Spleen (tissue), 11 donors: ENCODE measurements around the gene PTPRU. TPM values are rescaled to one million over a fixed set of nuclear protein-coding genes. Genes with fewer than 3 reads are reported as not detected.
A peak's percentile ranks its signal among the peaks of the same experiment; 100 is the strongest.

Source experiments
- DNase-seq: peaks from one replicate; pipeline ENCODE4 v3.0.0-alpha.2; 2020
- H3K27ac ChIP-seq, 8 donors: fragments of 200-600 bp; sonication (generic) in 7 of 8; 1 replicate in 4 of 8; 2 replicates in 4 of 8; pipeline versions ENCODE4 v1.5.0 to v1.8.0; 2016 to 2021; ENCODE audit warnings: inconsistent platforms in 4 of 8, mild to moderate bottlenecking in 4 of 8, moderate library complexity in 1 of 8
- H3K27me3 ChIP-seq, 7 donors: fragments of 200-600 bp; sonication (generic) in 6 of 7; replicated peaks in 1 of 7; 1 replicate in 4 of 7; 2 replicates in 3 of 7; pipeline versions ENCODE4 v1.5.0 to v1.8.0; 2016 to 2021; ENCODE audit warnings: inconsistent platforms in 3 of 7, mild to moderate bottlenecking in 1 of 7
- H3K36me3 ChIP-seq, 6 donors: fragments of 200-600 bp; sonication (generic) in 5 of 6; 1 replicate in 4 of 6; 2 replicates in 2 of 6; pipeline versions ENCODE4 v1.5.0 to v1.8.0; 2016 to 2021; ENCODE audit warnings: inconsistent platforms in 2 of 6
- H3K4me1 ChIP-seq, 6 donors: fragments of 200-600 bp; sonication (generic) in 5 of 6; 1 replicate in 3 of 6; 2 replicates in 3 of 6; pipeline versions ENCODE4 v1.5.0 to v1.8.0; 2016 to 2021; ENCODE audit warnings: inconsistent platforms in 3 of 6
- H3K4me3 ChIP-seq, 8 donors: fragments of 200-600 bp; sonication (generic) in 7 of 8; 1 replicate in 4 of 8; 2 replicates in 4 of 8; pipeline versions ENCODE4 v1.5.0 to v1.8.0; 2016 to 2021; ENCODE audit warnings: inconsistent platforms in 4 of 8, mild to moderate bottlenecking in 4 of 8, moderate library complexity in 2 of 8
- H3K9me3 ChIP-seq, 8 donors: fragments of 200-600 bp; sonication (generic) in 7 of 8; 1 replicate in 4 of 8; 2 replicates in 4 of 8; pipeline versions ENCODE4 v1.5.0 to v1.8.0; 2016 to 2021; ENCODE audit warnings: inconsistent platforms in 4 of 8
- POLR2A ChIP-seq, 3 donors: fragments of 450-650 bp; IDR thresholded peaks; one replicate each; pipeline ENCODE4 v1.5.1; 2017; ENCODE audit warnings: antibody characterized with exemption in 3 of 3, mild to moderate bottlenecking in 1 of 3
- POLR2AphosphoS5 ChIP-seq, 3 donors: sonication (generic); formaldehyde crosslinking; IDR thresholded peaks; one replicate each; pipeline ENCODE4 v1.5.1; 2017; ENCODE audit warnings: antibody characterized with exemption in 3 of 3
- WGBS, 5 donors: extraction: QIAGEN DNeasy Blood & Tissue Kit in 3 of 5; methylation state at CpG; one replicate each; pipeline versions ENCODE4 v1.1.5 to v1.1.7; 2013 to 2018; 5-methylcytosine and 5-hydroxymethylcytosine counted together
- intact Hi-C: fragments of 100-400 bp; cut with DNase I; formaldehyde crosslinking; loops from one replicate; pipeline ENCODE4 v1.15.0; 2023; ENCODE audit warnings: low total_unique reads
- polyA plus RNA-seq, 3 donors: library from polyadenylated mRNA; stranded (reverse); fragments of 200-250 nt; gene quantifications; one replicate each; pipeline ENCODE4 v1.2.1, GENCODE V29; 2013
- total RNA-seq, 7 donors: library from RNA; depleted of rRNA in 3 of 7; stranded (reverse); fragments of >200 nt in 3 of 7; fragmentation: NEBNext Ultra II Directional in 4 of 7; extraction: Animal tissue kit (Norgen Biotek cat#: 25700) in 4 of 7; gene quantifications; one replicate each; pipeline versions ENCODE4 v1.1.0 to v1.2.1, GENCODE V29; 2016 to 2021
- TF ChIP-seq, protein P1 (sequence below), 11 experiments: fragments of 200-600 bp in 7 of 11; fragments of 450-650 bp in 4 of 11; sonication (generic) in 4 of 11; IDR thresholded peaks in 8 of 11; conservative IDR thresholded peaks in 3 of 11; 1 replicate in 7 of 11; 2 replicates in 4 of 11; pipeline versions ENCODE4 v1.4.0 to v1.8.0; 2016 to 2021; ENCODE audit warnings: antibody characterized with exemption in 11 of 11, inconsistent platforms in 4 of 11, mild to moderate bottlenecking in 1 of 11
- donor health status: healthy with polysubstance abuse.
- donor health status: DM: no; HTN: no; CAD: no; lungs with moderate emphysema.
- donor health status: DM: no; HTN: no; CAD: no.
- donor health status: Bipolar disorder and iron deficiency.
- donor health status: healthy.
- donor health status: DM: no; HTN: no; CAD: no.
- donor health status: DM: yes; HTN: yes; CAD: no.

The PTPRU gene
- total and polyA plus RNA-seq, 10 donors = 1.00 to 10.8 (median 5.2) TPM

DNA sequence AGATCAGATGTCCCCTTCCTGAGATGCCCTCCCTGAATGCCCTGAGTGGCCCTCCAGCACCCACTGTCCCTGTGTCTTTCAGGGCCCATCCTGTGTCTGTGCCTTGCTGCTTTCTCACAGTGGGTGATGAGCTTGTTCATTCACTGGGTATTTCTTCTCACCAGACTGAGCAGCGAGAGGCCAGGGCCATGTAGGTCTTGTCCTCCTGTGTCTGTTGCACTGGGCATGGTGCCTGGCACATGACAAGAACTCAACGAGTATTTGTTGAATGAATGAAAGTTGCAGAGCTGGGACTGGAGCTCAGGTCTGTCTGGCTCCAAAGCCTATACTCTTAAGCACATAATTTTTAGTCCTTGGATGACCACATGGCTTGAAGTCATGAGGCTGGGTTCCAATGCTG is 93.8 kb downstream of the PTPRU start:
- Histone ChIP-seq H3K27me3 (peaks cover 0 to 15% (median 0%) of the 10 kb centered on the region in 7 donors), H3K4me1 (no peaks in the 10 kb centered on the region), H3K4me3 (no peak overlapping the region), H3K27ac (no peak overlapping the region), H3K36me3 (no peaks in the 10 kb centered on the region), H3K9me3 (no peaks in the 10 kb centered on the region)
- peak; percentile 27 for DNase-seq
- TF ChIP-seq, protein P1, sequence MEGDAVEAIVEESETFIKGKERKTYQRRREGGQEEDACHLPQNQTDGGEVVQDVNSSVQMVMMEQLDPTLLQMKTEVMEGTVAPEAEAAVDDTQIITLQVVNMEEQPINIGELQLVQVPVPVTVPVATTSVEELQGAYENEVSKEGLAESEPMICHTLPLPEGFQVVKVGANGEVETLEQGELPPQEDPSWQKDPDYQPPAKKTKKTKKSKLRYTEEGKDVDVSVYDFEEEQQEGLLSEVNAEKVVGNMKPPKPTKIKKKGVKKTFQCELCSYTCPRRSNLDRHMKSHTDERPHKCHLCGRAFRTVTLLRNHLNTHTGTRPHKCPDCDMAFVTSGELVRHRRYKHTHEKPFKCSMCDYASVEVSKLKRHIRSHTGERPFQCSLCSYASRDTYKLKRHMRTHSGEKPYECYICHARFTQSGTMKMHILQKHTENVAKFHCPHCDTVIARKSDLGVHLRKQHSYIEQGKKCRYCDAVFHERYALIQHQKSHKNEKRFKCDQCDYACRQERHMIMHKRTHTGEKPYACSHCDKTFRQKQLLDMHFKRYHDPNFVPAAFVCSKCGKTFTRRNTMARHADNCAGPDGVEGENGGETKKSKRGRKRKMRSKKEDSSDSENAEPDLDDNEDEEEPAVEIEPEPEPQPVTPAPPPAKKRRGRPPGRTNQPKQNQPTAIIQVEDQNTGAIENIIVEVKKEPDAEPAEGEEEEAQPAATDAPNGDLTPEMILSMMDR (IDR thresholded peaks at IDR 0.05 in 8 of 11, conservative IDR thresholded peaks at IDR 0.05 in 3 of 11) = no peak
- TF ChIP-seq POLR2A (IDR thresholded peaks at IDR 0.05) = no peak
- no peak for TF ChIP-seq POLR2AphosphoS5 (IDR thresholded peaks at IDR 0.05)
- WGBS, 5 donors = 64 to 84% (median 81%) methylated on average over 1 to 2 of the region's 2 CpGs
- intact Hi-C loops = no loop called here

DNA sequence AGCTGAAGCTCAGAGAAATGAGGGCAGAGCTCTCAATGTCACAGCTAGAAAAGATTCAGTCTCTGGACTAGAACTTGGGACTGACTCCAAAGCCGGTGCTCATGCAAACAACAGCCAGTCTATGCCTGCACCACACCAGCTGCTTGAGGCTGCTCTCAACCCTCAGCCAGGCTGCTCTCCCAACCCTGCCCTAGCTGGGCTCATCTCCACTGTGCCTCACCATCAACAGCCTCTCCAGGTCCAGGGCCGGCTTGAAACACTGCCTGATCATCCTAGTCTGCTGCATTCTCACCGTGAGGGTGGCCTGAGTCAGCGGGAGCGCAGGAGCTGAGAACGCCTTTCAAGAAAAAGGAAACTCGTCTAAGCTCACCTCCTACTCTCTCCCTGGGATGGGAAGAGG is 94.5 kb downstream of the PTPRU start:
- WGBS, 5 donors = 75 to 86% (median 77%) methylated on average over 7 of the region's 7 CpGs
- intact Hi-C loops = no loop called here
- H3K4me3 ChIP-seq = no peak overlapping the region
- H3K27me3 ChIP-seq = peaks cover 0 to 22% (median 0%) of the 10 kb centered on the region in 7 donors
- TF ChIP-seq POLR2A (IDR thresholded peaks at IDR 0.05) = no peak
- TF ChIP-seq POLR2AphosphoS5 (IDR thresholded peaks at IDR 0.05) = no peak
- peak; percentile 28 for DNase-seq
- no peaks in the 10 kb centered on the region for H3K4me1 ChIP-seq
- H3K36me3 ChIP-seq = no peaks in the 10 kb centered on the region
- H3K9me3 ChIP-seq = no peaks in the 10 kb centered on the region
- H3K27ac ChIP-seq = no peak overlapping the region

DNA sequence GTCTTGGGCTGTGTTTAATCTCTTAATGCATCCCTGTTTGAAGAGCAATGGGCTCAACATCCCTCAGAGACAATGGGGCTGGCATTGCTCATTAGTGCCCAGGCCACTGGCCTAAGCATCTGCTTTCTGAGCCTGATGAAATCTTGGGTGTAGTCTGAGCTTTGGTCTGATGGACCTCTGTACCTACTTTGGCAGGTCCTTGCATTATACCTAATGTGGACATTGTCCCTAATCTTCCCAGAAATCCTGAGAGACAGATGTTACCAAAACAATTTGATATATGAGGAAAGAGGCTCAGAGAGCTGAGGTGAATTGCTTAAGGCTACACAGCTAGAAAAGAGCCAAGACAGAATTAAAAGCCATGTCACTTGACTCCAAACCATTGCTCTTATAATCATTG is 95.0 kb downstream of the PTPRU start:
- H3K27ac ChIP-seq = no peak overlapping the region
- no peak overlapping the region for H3K4me3 ChIP-seq
- intact Hi-C loops = no loop called here
- no peaks in the 10 kb centered on the region for H3K4me1 ChIP-seq
- H3K36me3 ChIP-seq = no peaks in the 10 kb centered on the region
- H3K9me3 ChIP-seq = no peaks in the 10 kb centered on the region
- TF ChIP-seq POLR2A (IDR thresholded peaks at IDR 0.05) = no peak
- peaks cover 0 to 23% (median 0%) of the 10 kb centered on the region in 7 donors for H3K27me3 ChIP-seq
- DNase-seq = no peak

DNA sequence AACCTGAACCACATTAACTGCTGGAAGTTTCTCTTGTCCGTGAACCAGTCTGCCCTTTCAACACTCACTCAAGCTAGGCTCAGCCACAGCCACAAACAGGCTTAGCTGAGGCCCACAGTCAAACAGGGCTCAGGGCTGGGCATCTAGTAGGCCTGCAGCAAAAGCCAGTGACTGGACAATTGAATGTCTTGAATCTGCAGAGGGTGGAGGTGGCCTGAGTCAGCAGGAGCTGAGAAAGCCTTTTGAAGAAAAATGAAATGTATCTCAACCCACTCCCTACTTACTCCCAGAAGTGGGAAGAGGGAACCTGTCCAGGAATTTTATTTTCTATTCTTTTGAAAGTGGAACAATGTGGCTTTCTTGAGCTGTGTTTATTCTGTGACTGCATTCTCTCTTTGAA is 95.4 kb downstream of the PTPRU start:
- H3K9me3 ChIP-seq = no peaks in the 10 kb centered on the region
- peak; percentile 14 for DNase-seq

DNA sequence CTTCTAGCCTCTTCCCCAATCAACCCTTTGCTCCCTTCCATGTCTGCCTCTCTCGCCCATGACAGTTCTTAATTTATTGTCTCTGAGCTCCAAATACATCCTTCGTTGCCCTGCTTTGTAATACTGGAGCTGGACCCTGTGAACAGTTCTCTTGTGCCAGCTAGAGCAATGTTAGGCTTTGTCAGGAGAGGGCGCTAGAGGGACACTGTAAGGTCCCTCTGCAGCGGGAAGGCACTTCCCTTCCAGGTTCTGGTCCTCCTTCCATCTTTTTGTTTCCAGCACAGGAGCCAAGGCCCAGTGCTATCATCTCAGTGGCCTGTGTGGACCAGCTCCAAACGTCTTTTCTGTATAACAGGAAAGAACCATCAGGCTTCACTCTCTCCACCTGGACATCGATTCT is 95.9 kb downstream of the PTPRU start:
- peaks cover 0 to 31% (median 0%) of the 10 kb centered on the region in 7 donors for H3K27me3 ChIP-seq
- H3K36me3 ChIP-seq = no peaks in the 10 kb centered on the region
- TF ChIP-seq, protein P1 (IDR thresholded peaks at IDR 0.05 in 8 of 11, conservative IDR thresholded peaks at IDR 0.05 in 3 of 11) = peak in 3 of 11 experiments; percentile 12 to 24 (median 20)
- no peak for TF ChIP-seq POLR2A (IDR thresholded peaks at IDR 0.05)
- no peak for TF ChIP-seq POLR2AphosphoS5 (IDR thresholded peaks at IDR 0.05)
- H3K4me1 ChIP-seq = no peaks in the 10 kb centered on the region
- 32 to 50% (median 39%) methylated on average over 6 of the region's 6 CpGs for WGBS, 5 donors
- DNase-seq = peak; percentile 16
- no peak overlapping the region for H3K27ac ChIP-seq
- intact Hi-C loops = no loop called here
- H3K4me3 ChIP-seq = no peak overlapping the region
- no peaks in the 10 kb centered on the region for H3K9me3 ChIP-seq

More for the DNA sequence above, 95.4 kb downstream of the PTPRU start:
- TF ChIP-seq POLR2AphosphoS5 (IDR thresholded peaks at IDR 0.05) (no peak), POLR2A (IDR thresholded peaks at IDR 0.05) (no peak)
- TF ChIP-seq, protein P1 (IDR thresholded peaks at IDR 0.05 in 8 of 11, conservative IDR thresholded peaks at IDR 0.05 in 3 of 11) = no peak
- intact Hi-C loops = no loop called here
- Histone ChIP-seq H3K4me1 (no peaks in the 10 kb centered on the region), H3K27ac (no peak overlapping the region), H3K27me3 (peaks cover 0 to 27% (median 0%) of the 10 kb centered on the region in 7 donors), H3K36me3 (no peaks in the 10 kb centered on the region), H3K4me3 (no peak overlapping the region)
- whole genome bisulfite sequencing, 5 donors = 79 to 91% (median 86%) methylated on average over 1 of the region's 1 CpG
